ENCODE data around the gene CHRNA1. TPM values are rescaled to one million over a fixed set of nuclear protein-coding genes. Genes with fewer than 3 reads are reported as not detected.

Gene CHRNA1
- polyA plus RNA-seq, 1 experiment = not detected

GRCh38 chr2:174719016-174719415 lies 45.3 kb downstream of the CHRNA1 start:
- CTCF ChIA-PET = interaction anchor here (1.0 to 1.5 kb wide), 5 partner anchors 10 to 22 kb away, joined by 3 to 5 read pairs (median 3); no protein-coding TSS in a partner anchor
- no peak overlapping the region for H3K4me3 ChIP-seq (ENCODE audit: low read depth, low read length)
- POLR2A ChIA-PET = no interaction called here
- H3K27me3 ChIP-seq (ENCODE audit: control insufficient read depth, insufficient read depth, low read length) = peaks cover 3% of the 10 kb centered on the region; the same call in 1 of the 2 replicates
- H3K36me3 ChIP-seq (ENCODE audit: control insufficient read depth, insufficient read depth, low read length) = no peaks in the 10 kb centered on the region
- TF ChIP-seq CTCF (IDR thresholded peaks at IDR 0.05; ENCODE audit: insufficient read depth, low read depth, low read length) = no peak
- no peak for DNase-seq (ENCODE audit: low read depth)

GRCh38 chr2:174718591-174718990 lies 45.7 kb downstream of the CHRNA1 start:
- ChIA-PET CTCF (interaction anchor here (1.0 to 1.5 kb wide), 3 partner anchors 9 to 20 kb away, joined by 3 read pairs; no protein-coding TSS in a partner anchor), POLR2A (no interaction called here)
- no peak for TF ChIP-seq CTCF (IDR thresholded peaks at IDR 0.05; ENCODE audit: insufficient read depth, low read depth, low read length)
- peaks cover 3% of the 10 kb centered on the region; the same call in 1 of the 2 replicates for H3K27me3 ChIP-seq (ENCODE audit: control insufficient read depth, insufficient read depth, low read length)
- no peak overlapping the region for H3K4me3 ChIP-seq (ENCODE audit: low read depth, low read length)
- H3K36me3 ChIP-seq (ENCODE audit: control insufficient read depth, insufficient read depth, low read length) = no peaks in the 10 kb centered on the region
- no peak for DNase-seq (ENCODE audit: low read depth)

- Histone ChIP-seq H3K4me3 (ENCODE audit: low read depth, low read length) (no peak overlapping the region), H3K36me3 (ENCODE audit: control insufficient read depth, insufficient read depth, low read length) (no peaks in the 10 kb centered on the region), H3K27me3 (ENCODE audit: control insufficient read depth, insufficient read depth, low read length) (peaks cover 3% of the 10 kb centered on the region; the same call in 1 of the 2 replicates)
- CTCF ChIA-PET = interaction anchor here (0.9 to 1.0 kb wide), 2 partner anchors 18 to 21 kb away, joined by 3 read pairs; no protein-coding TSS in a partner anchor
- no peak for DNase-seq (ENCODE audit: low read depth)
- POLR2A ChIA-PET = no interaction called here
- TF ChIP-seq CTCF (IDR thresholded peaks at IDR 0.05; ENCODE audit: insufficient read depth, low read depth, low read length) = no peak
These were observed 46.4 kb downstream of the CHRNA1 start for GRCh38 chr2:174717916-174718315.

DNA sequence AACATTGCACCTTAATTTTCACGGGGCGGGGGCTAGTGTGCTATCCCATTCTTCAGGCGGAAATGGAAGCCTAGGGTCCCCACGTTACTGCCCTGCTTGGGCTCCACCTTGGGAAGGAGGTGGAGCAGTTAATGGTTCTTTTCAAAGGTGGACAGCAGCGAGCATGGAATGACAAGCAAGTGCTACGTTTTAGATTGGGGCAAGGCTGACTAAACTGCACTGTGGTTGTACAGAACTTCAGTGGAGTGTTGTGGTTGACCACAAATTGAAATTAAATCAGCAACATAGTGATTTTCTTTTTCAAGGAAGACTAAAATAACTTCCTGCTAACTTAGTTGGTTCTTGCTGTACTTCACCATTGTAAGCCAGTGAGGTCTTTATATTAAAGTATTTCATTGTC lies 47.0 kb downstream of the CHRNA1 start:
- no peak for DNase-seq (ENCODE audit: low read depth)
- ChIA-PET CTCF (interaction anchor here (0.7 to 1.2 kb wide), 3 partner anchors 18 to 97 kb away, joined by 3 read pairs; no protein-coding TSS in a partner anchor), POLR2A (no interaction called here)
- no peak for TF ChIP-seq CTCF (IDR thresholded peaks at IDR 0.05; ENCODE audit: insufficient read depth, low read depth, low read length)
- no peaks in the 10 kb centered on the region for H3K36me3 ChIP-seq (ENCODE audit: control insufficient read depth, insufficient read depth, low read length)
- H3K27me3 ChIP-seq (ENCODE audit: control insufficient read depth, insufficient read depth, low read length) = peaks cover 3% of the 10 kb centered on the region; the same call in 1 of the 2 replicates
- no peak overlapping the region for H3K4me3 ChIP-seq (ENCODE audit: low read depth, low read length)

- POLR2A ChIA-PET = no interaction called here
- TF ChIP-seq CTCF (IDR thresholded peaks at IDR 0.05; ENCODE audit: insufficient read depth, low read depth, low read length) = no peak
- CTCF ChIA-PET = interaction anchor here (0.7 to 1.2 kb wide), 2 partner anchors 17 to 97 kb away, joined by 3 read pairs; no protein-coding TSS in a partner anchor
- DNase-seq (ENCODE audit: low read depth) = no peak
- H3K36me3 ChIP-seq (ENCODE audit: control insufficient read depth, insufficient read depth, low read length) = no peaks in the 10 kb centered on the region
- no peak overlapping the region for H3K4me3 ChIP-seq (ENCODE audit: low read depth, low read length)
- H3K27me3 ChIP-seq (ENCODE audit: control insufficient read depth, insufficient read depth, low read length) = 0 out of 2 replicates have a peak, but pooled peaks cover 2% of the 10 kb centered on the region
These were observed 47.5 kb downstream of the CHRNA1 start for GRCh38 chr2:174716785-174717184.
